EL (cell line): ENCODE measurements around the gene CLPSL2.

ENCODE experiments used
- DNase-seq: peaks from one replicate; pipeline ENCODE4 v3.0.0-alpha.2; 2016

The CLPSL2 gene

GRCh38 chr6:35747877-35748276 lies 28.5 kb upstream of the CLPSL2 start:
- DNase-seq, result no peak

GRCh38 chr6:35750557-35750956 lies 25.8 kb upstream of the CLPSL2 start:
- no peak for DNase-seq

GRCh38 chr6:35751594-35751993 lies 24.8 kb upstream of the CLPSL2 start:
- DNase-seq, result no peak

DNA sequence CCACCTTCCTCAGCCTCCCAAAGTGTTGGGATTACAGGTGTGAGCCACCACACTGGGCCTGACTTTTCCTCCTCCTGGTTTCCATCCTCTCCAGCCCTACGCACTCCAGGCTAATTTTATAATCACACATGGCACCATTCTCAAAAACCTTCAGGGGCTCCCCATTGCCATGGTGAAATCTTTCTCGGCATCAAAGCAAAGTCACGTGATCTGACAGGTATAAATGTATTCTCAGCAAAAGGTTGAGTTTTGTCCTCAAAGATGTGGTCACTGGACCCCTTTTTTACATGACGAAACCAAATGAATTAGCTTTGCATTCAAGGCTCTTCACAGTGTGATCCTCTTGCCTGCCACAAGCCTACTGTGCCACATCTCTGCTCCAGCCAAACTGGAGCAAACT lies 24.1 kb upstream of the CLPSL2 start:
- DNase-seq, result no peak

GRCh38 chr6:35754452-35755277 lies 21.7 kb upstream of the CLPSL2 start:
- DNase-seq, result peak; percentile 34

DNA sequence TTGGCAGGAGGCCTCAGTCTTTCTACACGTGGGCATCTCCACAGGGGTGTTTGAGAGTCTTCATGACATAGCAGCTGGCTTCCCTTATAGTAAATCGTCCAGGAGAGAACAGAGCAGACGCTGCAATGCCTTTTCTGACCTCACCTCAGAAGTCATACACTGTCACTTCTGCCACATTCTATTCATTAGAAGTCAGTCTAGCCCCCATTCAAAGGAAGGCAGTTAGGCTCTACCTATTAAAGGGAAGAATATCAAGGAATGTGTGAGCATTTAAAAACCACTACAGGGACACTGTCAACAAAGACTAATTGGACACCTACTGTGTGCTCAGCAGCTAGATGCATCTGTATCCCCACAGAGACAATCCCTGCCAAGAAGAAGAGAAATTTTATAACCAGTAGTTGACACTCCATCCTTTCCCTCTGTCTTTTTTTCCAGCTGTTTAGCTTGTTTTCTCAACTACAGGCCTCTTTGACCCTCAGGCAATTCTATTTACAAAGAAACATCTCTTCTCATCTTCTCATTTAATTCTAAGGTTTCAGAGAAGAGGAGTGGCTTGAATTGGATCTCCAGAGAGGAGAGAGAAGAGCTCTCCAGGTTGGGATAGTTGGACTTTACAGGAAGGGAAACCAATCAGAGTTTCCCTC lies 21.0 kb upstream of the CLPSL2 start:
- no peak for DNase-seq

GRCh38 chr6:35757456-35758123 lies 18.8 kb upstream of the CLPSL2 start:
- peak; percentile 31 for DNase-seq

DNA sequence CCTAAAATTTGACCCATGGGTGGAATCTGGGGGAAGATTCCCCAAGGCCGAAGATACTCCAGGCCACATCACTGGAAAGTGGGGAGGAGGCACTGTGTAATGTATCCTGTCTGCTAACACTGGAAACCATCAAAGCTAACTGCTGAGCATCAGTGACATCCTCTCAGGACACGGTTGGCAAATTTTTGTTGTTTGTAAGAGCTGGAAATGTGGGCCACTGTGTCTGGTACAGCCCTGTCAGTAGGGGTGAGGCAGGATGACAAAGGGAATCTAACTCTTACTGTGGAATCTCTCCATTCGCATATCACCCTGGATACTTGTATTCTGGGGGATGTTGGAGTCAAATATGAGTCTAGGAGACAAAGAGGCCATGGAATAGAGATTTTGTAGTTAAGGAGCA lies 17.0 kb upstream of the CLPSL2 start:
- DNase-seq, result no peak

DNA sequence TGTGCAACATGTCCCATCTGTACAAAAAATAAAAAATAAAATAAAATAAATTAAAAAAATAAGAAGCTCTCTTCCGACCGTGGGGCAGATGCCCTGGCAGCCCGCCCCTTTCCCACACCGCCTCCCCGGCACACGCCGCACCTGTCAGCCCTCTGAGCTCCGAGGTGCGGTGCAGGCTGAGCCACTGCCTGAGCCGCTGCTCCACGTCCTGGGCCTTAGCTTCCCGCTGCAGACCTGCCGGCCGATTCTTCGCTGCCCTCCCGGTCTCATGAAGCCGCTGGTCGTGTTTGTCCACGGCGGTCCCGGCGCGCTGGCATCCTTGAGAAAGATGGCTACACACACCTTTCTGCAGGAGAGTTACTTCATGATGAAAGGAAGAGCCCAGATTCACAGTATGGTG lies 10.7 kb upstream of the CLPSL2 start:
- DNase-seq, result no peak

GRCh38 chr6:35769211-35769610 lies 7.2 kb upstream of the CLPSL2 start:
- no peak for DNase-seq

GRCh38 chr6:35771343-35771627 lies 5.1 kb upstream of the CLPSL2 start:
- no peak for DNase-seq

DNA sequence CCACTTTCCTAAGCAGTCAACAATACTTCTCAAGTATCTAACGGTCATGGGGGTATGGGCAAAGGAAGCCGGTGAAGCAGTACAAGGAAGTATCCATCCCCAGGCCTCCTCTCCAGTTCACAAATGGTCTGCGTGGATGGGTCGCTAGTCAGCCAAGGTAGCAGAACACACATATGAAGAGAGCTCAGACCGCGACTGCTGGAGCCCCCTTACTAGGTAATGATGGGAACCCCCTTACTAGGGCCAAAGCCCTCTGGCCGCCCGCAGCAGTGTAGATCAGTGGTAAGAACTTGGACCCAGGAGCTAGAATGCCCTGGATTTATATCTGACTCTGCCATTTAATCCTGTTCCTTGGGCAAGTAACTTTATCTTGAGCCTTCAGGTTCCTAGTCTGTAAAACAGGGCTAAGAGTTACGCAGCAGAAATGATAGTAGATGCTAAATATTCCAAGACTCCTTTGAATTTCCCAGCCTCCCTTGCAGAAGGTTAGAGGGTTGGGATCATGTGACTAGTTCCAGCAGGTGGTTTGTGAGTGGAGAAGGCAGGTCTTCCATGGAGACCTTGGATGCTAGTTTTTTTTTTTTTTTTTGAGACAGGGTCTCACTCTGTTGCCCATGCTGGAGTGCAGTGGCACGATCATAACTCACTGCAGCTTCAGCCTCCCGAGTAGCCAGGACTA lies 2.1 kb upstream of the CLPSL2 start:
- no peak for DNase-seq

DNA sequence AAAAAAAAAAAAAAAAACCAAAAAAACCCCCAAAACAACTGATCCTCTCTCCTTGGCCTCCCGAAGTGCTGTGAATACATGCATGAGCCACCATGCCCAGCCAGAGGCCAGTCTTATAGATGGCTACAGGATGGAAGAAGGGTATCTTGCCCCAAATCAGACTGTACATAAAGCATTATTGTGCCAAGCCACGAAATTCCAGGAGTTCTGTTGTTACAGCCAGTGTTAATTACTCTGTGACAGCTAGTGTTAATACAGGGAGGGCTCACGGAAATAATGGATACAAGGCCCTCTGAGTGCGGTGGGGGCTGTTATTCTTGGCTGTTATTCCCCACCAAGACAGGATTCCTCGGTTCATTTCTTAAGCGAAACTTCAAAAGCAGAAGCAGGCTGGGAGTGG lies 1.4 kb upstream of the CLPSL2 start:
- no peak for DNase-seq

- DNase-seq, result no peak
Measured at GRCh38 chr6:35777356-35778102, 1.1 kb downstream of the CLPSL2 start.

DNA sequence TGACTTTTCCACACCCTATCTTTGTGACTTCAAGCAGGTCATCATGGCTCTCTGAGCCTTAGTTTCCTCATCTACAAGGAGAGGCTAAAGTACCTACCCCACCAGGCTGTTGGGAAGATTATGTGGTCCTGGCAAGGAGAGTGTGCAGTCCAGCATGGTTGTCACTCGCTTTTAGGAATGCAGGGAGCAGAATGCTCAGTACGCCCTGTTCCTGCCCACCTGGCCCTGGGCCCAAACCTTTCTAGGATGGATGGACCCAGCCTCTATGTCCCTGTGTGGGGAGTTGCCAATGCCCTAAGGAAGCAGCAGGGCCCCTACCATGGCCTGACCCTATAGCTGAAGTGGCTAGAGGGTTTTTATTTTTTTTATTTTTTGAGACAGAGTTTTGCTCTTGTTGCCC lies 2.0 kb downstream of the CLPSL2 start:
- DNase-seq, result no peak

- no peak for DNase-seq
Measured at GRCh38 chr6:35780719-35781118, 4.3 kb downstream of the CLPSL2 start, which contains the start of gene CLPSL1. TSS of gene CLPSL1 (plus strand) at chr6:35781019. CDS start at chr6:35781111, 92 bp downstream.

DNA sequence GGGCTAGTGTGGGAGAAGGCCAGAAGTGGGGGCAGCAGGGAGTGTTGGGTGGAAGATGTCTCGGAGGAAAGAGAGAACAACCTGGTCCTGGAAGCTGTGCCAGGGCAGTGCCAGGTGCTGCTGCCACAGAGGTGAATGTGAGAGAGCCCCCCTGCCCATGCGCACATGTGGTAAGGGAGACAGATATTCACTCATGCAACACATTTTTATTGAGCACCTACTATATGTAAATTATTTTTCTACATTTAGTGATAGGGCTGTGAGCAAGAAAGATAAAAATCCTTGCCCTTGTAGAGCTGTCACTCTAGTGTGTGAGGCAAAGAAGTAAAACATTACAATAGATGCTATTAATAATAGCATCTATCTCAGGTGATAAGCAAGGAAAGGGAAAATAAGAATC lies 4.9 kb downstream of the CLPSL2 start:
- no peak for DNase-seq

DNA sequence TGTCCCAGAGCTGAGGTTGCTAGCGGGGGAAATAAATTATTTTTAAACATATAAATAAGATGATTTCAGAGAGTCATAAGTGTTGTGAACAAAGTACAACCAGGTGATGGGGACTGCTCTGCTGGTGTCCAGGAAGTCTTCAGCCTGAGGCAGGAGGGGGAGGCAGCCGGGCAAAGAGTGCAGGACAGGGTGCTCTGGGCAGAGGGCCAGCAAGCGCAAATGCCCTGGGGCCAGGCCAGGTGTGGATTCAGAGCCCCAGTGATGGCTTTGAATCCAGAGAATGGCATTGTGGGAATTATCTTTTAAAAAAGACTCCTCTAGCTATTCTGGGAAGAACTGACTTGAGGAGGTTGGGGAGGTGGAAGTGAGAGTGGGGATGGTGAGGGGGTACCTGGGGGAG lies 6.0 kb downstream of the CLPSL2 start:
- DNase-seq, result no peak

- DNase-seq, result no peak
Measured at GRCh38 chr6:35784200-35784599, 7.8 kb downstream of the CLPSL2 start.

DNA sequence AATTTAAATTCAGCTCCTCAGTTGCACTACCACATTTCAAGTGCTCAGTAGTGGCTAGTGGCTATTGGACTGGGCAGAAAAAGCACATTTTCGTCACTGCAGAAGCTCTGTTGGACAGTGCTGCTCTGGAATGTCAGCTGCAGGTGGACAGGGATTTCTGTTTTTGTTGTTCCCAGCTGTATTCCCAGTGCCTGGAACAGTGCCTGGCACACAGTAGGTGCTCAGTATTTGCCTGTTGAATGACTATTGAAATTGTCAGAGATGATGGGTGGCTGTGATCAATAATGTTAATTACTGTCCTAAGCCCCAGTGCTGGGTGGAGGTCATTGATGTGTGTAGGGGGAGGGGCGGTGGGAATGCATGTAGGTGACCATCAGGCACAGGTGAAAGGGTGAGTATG lies 9.9 kb downstream of the CLPSL2 start:
- DNase-seq, result no peak

- no peak for DNase-seq
Measured at GRCh38 chr6:35786810-35787209, 10.4 kb downstream of the CLPSL2 start.

- no peak for DNase-seq
Measured at GRCh38 chr6:35787266-35788218, 11.1 kb downstream of the CLPSL2 start.
